Ramos (cell line): ENCODE data around the gene CASKIN1.

ENCODE experiments used
- in situ Hi-C: fragments of 300-500 bp; cut with MboI; formaldehyde crosslinking; loops from one replicate; pipeline ENCODE4 v1.14.3; 2022; ENCODE audit warnings: low sequenced_read_pairs; ENCODE audit not compliant: unreplicated experiment

CASKIN1 gene

GRCh38 chr16:2233046-2233775, 36.8 kb upstream of the CASKIN1 start:
- in situ Hi-C loops, result no loop called here

GRCh38 chr16:2232094-2232990, 35.9 kb upstream of the CASKIN1 start:
- in situ Hi-C loops, result no loop called here

- in situ Hi-C loops, result no loop called here
Measured at GRCh38 chr16:2231016-2231931, 34.9 kb upstream of the CASKIN1 start.

GRCh38 chr16:2230376-2230775, 34.0 kb upstream of the CASKIN1 start:
- in situ Hi-C loops, result no loop called here

- in situ Hi-C loops, result no loop called here
Measured at GRCh38 chr16:2229632-2230250, 33.3 kb upstream of the CASKIN1 start.

- in situ Hi-C loops, result no loop called here
Measured at GRCh38 chr16:2229091-2229490, 32.7 kb upstream of the CASKIN1 start.

- in situ Hi-C loops, result no loop called here
Measured at GRCh38 chr16:2228161-2228824, 31.9 kb upstream of the CASKIN1 start.

- in situ Hi-C loops, result no loop called here
Measured at GRCh38 chr16:2226918-2227317, 30.5 kb upstream of the CASKIN1 start.

GRCh38 chr16:2226245-2226793, 29.9 kb upstream of the CASKIN1 start:
- in situ Hi-C loops, result no loop called here

GRCh38 chr16:2223942-2224486, 27.6 kb upstream of the CASKIN1 start:
- in situ Hi-C loops, result no loop called here

GRCh38 chr16:2223221-2223941, 27.0 kb upstream of the CASKIN1 start, which contains the start of gene E4F1:
TSS of gene E4F1 (plus strand) at chr16:2223591. CDS start at chr16:2223614, 23 bp downstream.
- in situ Hi-C loops, result no loop called here

- in situ Hi-C loops, result no loop called here
Measured at GRCh38 chr16:2216330-2216729, 19.9 kb upstream of the CASKIN1 start.

GRCh38 chr16:2214719-2214968, 18.2 kb upstream of the CASKIN1 start, which contains the start of gene PGP:
TSS of gene PGP (minus strand) at chr16:2214840. CDS start at chr16:2214777, 63 bp downstream.
- in situ Hi-C loops, result no loop called here

- in situ Hi-C loops, result no loop called here
Measured at GRCh38 chr16:2213817-2214718, 17.7 kb upstream of the CASKIN1 start.

GRCh38 chr16:2212362-2213324, 16.2 kb upstream of the CASKIN1 start:
- in situ Hi-C loops, result no loop called here

- in situ Hi-C loops, result no loop called here
Measured at GRCh38 chr16:2211923-2212347, 15.5 kb upstream of the CASKIN1 start.
